Tibial nerve (tissue), 3 donors: Measurements from ENCODE around the gene SIRT7.

Source experiments
- CTCF ChIP-seq, 5 experiments: fragments of 200-600 bp in 3 of 5; fragments of 450-650 bp in 2 of 5; sonication (generic) in 3 of 5; IDR thresholded peaks; one replicate each; pipeline ENCODE4 v1.5.1; 2016 to 2019; ENCODE audit warnings: antibody characterized with exemption in 5 of 5, mild to moderate bottlenecking in 3 of 5, moderate library complexity in 2 of 5
- POLR2A ChIP-seq, 2 donors: fragments of 450-650 bp; IDR thresholded peaks; one replicate each; pipeline ENCODE4 v1.6.1; 2017; ENCODE audit warnings: antibody characterized with exemption in 2 of 2, mild to moderate bottlenecking in 2 of 2, moderate library complexity in 2 of 2

- TF ChIP-seq CTCF (IDR thresholded peaks at IDR 0.05) (no peak), POLR2A (IDR thresholded peaks at IDR 0.05) (no peak)
These were observed 3.7 kb downstream of the SIRT7 start for GRCh38 chr17:81914103-81914850.
